KMS-11 (cell line): ENCODE data around the gene SDK1.
"Not testable (repeated sequence)": the region's sequence is repeated elsewhere in the genome, so short reads cannot be mapped to it uniquely, and the experiment has no call there.

Source experiments
- H2AFZ ChIP-seq: fragments of 200-600 bp; sonication (generic); 2 replicates; pipeline ENCODE4 v1.6.1; 2016; ENCODE audit warnings: antibody characterized with exemption, mixed run types, low read depth
- H3K27ac ChIP-seq: fragments of 200-600 bp; sonication (generic); 2 replicates; pipeline ENCODE4 v1.6.1; 2016; ENCODE audit warnings: mild to moderate bottlenecking, mixed run types
- H3K27me3 ChIP-seq: fragments of 200-600 bp; sonication (generic); 2 replicates; pipeline ENCODE4 v1.6.1; 2017; ENCODE audit warnings: mild to moderate bottlenecking, low read depth, mixed run types, moderate library complexity; ENCODE audit not compliant: insufficient read depth
- H3K36me3 ChIP-seq: fragments of 200-600 bp; sonication (generic); 2 replicates; pipeline ENCODE4 v1.6.1; 2017; ENCODE audit warnings: mild to moderate bottlenecking, mixed run types; ENCODE audit not compliant: insufficient read depth
- H3K4me1 ChIP-seq: fragments of 200-600 bp; sonication (generic); 2 replicates; pipeline ENCODE4 v1.6.1; 2016; ENCODE audit warnings: mild to moderate bottlenecking, low read depth, mixed run types; ENCODE audit not compliant: poor library complexity, severe bottlenecking
- H3K4me2 ChIP-seq: fragments of 200-600 bp; sonication (generic); 2 replicates; pipeline ENCODE4 v1.7.0; 2016; ENCODE audit warnings: mild to moderate bottlenecking, mixed run types
- H3K4me3 ChIP-seq: fragments of 200-600 bp; sonication (generic); IDR thresholded peaks from 2 replicates; pipeline ENCODE4 v1.6.1; 2017; ENCODE audit warnings: low read depth, low read length, mixed read lengths; ENCODE audit not compliant: insufficient read depth
- H3K79me2 ChIP-seq: fragments of 200-600 bp; sonication (generic); 2 replicates; pipeline ENCODE4 v1.6.1; 2016; ENCODE audit warnings: low read depth, mixed run types; ENCODE audit not compliant: insufficient read depth
- H3K9ac ChIP-seq: fragments of 200-600 bp; sonication (generic); 2 replicates; pipeline ENCODE4 v1.6.1; 2016; ENCODE audit warnings: mild to moderate bottlenecking, mixed run types
- H4K20me1 ChIP-seq: fragments of 200-600 bp; sonication (generic); 2 replicates; pipeline ENCODE4 v1.6.1; 2016; ENCODE audit warnings: mild to moderate bottlenecking, mixed run types; ENCODE audit not compliant: insufficient read depth
- TF ChIP-seq, protein P1 (sequence below): fragments of 200-600 bp; sonication (generic); conservative IDR thresholded peaks from 2 replicates; pipeline ENCODE4 v1.6.1; 2017; ENCODE audit warnings: low read depth, mild to moderate bottlenecking, antibody characterized with exemption, low read length, moderate library complexity, mixed read lengths

Gene SDK1

GRCh38 chr7:3578399-3578798, 277.3 kb downstream of the SDK1 start:
- no peak overlapping the region for H2AFZ ChIP-seq
- no peaks in the 10 kb centered on the region for H3K36me3 ChIP-seq
- no peak overlapping the region for H3K4me3 ChIP-seq
- TF ChIP-seq, protein P1, sequence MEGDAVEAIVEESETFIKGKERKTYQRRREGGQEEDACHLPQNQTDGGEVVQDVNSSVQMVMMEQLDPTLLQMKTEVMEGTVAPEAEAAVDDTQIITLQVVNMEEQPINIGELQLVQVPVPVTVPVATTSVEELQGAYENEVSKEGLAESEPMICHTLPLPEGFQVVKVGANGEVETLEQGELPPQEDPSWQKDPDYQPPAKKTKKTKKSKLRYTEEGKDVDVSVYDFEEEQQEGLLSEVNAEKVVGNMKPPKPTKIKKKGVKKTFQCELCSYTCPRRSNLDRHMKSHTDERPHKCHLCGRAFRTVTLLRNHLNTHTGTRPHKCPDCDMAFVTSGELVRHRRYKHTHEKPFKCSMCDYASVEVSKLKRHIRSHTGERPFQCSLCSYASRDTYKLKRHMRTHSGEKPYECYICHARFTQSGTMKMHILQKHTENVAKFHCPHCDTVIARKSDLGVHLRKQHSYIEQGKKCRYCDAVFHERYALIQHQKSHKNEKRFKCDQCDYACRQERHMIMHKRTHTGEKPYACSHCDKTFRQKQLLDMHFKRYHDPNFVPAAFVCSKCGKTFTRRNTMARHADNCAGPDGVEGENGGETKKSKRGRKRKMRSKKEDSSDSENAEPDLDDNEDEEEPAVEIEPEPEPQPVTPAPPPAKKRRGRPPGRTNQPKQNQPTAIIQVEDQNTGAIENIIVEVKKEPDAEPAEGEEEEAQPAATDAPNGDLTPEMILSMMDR, result no peak
- H3K4me1 ChIP-seq, result no peaks in the 10 kb centered on the region
- no peak overlapping the region for H3K9ac ChIP-seq
- no peak overlapping the region for H3K4me2 ChIP-seq
- H3K27me3 ChIP-seq, result no peaks in the 10 kb centered on the region
- H3K79me2 ChIP-seq, result no peaks in the 10 kb centered on the region
- H3K27ac ChIP-seq, result no peak overlapping the region
- no peaks in the 10 kb centered on the region for H4K20me1 ChIP-seq

GRCh38 chr7:3579638-3580219, 278.7 kb downstream of the SDK1 start:
- Histone ChIP-seq H3K27me3 (no peaks in the 10 kb centered on the region), H3K4me2 (no peak overlapping the region), H2AFZ (no peak overlapping the region), H4K20me1 (no peaks in the 10 kb centered on the region), H3K4me3 (no peak overlapping the region), H3K79me2 (no peaks in the 10 kb centered on the region), H3K27ac (no peak overlapping the region), H3K9ac (no peak overlapping the region), H3K36me3 (no peaks in the 10 kb centered on the region), H3K4me1 (no peaks in the 10 kb centered on the region)
- TF ChIP-seq, protein P1, result no peak

- H3K4me2 ChIP-seq, H3K36me3 ChIP-seq, H3K79me2 ChIP-seq: not testable (repeated sequence)
Measured at GRCh38 chr7:3582145-3582544, 281.1 kb downstream of the SDK1 start.

GRCh38 chr7:3585826-3586225, 284.8 kb downstream of the SDK1 start:
- TF ChIP-seq, protein P1, result no peak

More at GRCh38 chr7:3582145-3582544, 281.1 kb downstream of the SDK1 start:
- not testable (repeated sequence) for H4K20me1 ChIP-seq, H3K4me3 ChIP-seq, H3K4me1 ChIP-seq, H3K27me3 ChIP-seq, H3K27ac ChIP-seq, H2AFZ ChIP-seq, H3K9ac ChIP-seq

DNA sequence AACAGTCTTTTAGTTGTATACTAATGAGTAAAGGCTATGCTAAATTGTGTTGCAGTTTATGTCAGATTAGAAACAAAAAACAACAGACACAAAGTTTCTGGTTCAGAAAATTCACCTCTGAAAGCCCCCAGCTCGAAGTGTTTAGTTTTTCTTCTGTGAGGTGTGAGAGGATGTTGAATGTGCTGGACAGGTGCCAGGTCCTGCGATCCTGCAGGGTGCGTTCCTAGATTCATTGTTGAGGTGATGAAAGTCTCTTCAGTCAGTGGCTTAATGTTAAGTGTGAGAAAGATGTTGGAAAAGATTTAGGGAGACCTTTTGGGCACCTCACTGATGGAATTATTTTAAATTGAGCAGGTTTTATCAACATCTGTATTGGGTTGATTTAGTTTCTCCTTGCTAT, 287.3 kb downstream of the SDK1 start:
- Histone ChIP-seq H3K27me3 (no peaks in the 10 kb centered on the region), H3K79me2 (no peaks in the 10 kb centered on the region), H3K4me2 (no peak overlapping the region), H3K4me3 (no peak overlapping the region), H3K27ac (no peak overlapping the region), H2AFZ (no peak overlapping the region), H3K4me1 (no peaks in the 10 kb centered on the region), H3K36me3 (no peaks in the 10 kb centered on the region), H3K9ac (no peak overlapping the region), H4K20me1 (no peaks in the 10 kb centered on the region)
- TF ChIP-seq, protein P1, result no peak

More at GRCh38 chr7:3585826-3586225, 284.8 kb downstream of the SDK1 start:
- Histone ChIP-seq H3K4me3 (no peak overlapping the region), H3K27ac (no peak overlapping the region), H3K36me3 (no peaks in the 10 kb centered on the region), H3K4me1 (no peaks in the 10 kb centered on the region), H3K9ac (no peak overlapping the region), H4K20me1 (no peaks in the 10 kb centered on the region), H3K4me2 (no peak overlapping the region), H3K27me3 (no peaks in the 10 kb centered on the region), H2AFZ (no peak overlapping the region), H3K79me2 (no peaks in the 10 kb centered on the region)
